Kasumi-1 (cell line): Measurements from ENCODE around the gene HMGB3.
"Not testable (repeated sequence)": the region's sequence is repeated elsewhere in the genome, so short reads cannot be mapped to it uniquely, and the experiment has no call there.

Experiments used
- DNase-seq, 2 experiments: peaks; one replicate each; lab custom pipeline; 2025; lab: John Stamatoyannopoulos, UW

Gene HMGB3

DNA sequence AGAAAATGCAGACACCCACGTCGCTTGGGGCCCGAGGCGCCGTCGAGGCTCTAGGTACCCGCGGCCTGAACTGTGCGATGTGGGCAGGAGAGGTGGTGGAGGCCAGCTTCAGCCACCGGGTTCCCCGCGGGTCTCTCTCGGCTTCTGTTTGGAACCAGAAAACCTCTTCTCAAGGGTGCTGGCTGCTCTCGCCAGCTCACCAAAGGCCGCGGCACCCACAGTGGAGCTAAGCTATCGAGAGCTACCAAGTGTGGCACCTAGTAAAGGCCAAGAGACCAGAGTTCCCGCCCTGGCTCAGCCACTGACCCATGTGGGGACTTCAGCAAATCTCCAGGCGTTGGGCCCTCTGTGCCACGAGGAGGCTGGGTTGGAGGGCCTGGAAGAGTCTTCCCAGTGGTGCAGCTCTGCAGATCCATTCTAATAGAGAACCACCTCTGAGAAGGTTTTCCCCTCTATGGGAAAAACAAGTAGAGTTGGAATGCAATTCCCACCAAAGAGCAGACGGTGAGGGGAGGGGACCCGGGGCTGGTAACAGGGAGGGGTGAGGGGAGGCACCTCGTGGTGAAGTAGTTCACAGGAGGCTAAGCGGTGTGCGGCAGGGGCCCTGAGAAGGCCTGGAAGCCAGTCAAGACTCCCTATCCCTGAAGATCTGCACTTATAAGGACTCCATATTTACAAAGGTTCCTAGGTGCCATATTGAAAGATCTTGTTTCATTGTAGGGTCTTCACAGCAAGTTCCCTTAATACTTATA, 5.5 kb upstream of the HMGB3 start:
- no peak for DNase-seq

DNA sequence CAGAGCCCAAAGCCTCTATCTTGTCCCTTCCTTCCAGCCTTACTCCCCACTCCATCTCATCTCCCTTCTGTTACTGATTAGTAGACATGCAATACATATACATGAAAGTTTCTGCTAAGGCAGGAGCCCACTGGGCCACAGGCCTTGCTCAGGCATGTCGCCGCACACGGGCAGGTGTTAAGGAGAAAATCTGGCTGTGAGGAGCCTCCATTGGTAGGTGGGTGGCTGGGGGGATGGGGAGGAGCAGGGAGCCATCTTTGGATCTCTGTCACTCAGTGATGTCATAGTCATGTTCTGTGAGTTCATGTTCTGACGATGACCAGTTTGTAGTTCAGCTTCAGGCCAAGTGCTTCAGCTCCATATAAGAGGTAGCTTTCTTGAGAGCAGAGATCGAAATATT, 2.9 kb upstream of the HMGB3 start:
- DNase-seq, result no peak

DNA sequence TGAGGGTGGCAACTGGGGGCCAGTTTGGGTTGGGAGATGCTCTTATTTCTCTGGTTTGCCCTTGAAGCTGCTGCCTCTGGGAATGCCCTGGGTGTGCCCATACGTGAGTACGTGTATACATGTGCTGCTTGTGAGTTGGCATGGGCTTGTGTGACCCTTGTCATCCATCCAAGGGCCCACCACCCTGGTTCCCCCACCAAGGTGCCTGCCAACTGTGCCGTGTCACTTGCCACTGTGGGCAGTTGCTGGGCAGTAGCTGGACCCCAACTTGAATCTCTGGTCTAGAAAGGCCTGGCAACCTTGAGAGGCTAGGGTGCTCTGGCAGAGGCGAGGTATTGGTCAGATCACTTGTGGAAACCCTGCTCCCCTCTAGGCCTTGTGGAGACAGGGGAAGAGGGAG, 2.4 kb upstream of the HMGB3 start:
- DNase-seq, result no peak

DNA sequence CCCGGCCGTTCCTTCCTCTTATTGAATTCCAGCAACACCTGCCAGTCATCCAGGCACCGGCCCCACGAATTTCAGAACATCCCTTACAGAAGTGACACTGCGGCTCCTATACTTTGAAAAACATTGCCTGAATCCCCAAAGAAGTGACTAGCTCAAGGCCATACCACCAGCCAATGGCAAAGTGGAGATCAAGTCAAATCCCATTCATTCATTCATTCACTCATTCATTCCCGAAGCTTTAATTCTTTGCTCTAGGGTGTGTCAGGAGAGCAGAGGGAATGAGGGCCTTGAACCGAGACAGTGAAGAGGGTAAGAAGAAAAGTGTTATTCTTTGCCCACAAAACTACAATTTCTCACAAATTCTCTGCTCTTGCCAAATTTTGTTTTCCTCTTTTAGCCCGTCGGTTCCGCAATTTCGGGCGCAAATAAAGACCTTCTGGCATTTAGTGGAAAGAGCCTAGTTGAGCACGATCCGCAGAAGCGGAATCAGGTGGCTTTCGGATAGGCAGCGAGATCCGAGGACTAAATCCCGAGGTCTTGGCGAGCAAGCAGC, 824 bp upstream of the HMGB3 start:
- no peak for DNase-seq

DNA sequence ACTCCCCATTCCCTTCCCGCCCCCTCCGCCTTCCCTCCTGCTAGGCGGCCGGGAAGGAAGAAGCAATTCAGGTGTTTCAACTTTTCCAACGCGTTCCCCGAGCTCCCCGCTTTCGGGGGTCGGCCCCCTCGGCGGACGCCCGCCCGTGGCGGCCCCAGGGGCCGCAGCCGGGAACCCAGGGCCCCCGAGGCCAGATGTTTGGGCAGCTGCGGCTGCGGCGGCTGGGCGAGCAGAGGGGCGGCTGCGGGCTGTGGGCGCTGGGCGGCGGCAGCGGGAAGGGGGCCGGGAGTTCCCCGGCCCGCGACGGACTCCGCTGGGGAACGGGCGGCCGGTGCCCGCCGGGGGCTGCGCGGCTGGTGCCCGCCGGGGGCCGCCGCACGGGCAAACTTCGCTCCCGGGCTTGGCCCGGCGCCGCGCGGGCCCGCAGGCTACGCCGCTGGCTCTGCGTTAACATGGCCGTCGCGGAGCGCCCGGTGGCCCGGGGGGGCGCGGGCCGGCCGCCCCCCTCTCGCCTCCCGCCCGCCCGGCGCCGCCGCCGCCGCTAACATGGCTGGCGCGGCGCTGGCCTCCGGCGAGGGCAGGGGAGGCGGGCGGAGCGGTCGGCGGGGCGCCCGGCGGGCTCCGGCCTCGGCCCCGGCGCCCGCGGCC, 510 bp downstream of the HMGB3 start:
- DNase-seq, result no peak

DNA sequence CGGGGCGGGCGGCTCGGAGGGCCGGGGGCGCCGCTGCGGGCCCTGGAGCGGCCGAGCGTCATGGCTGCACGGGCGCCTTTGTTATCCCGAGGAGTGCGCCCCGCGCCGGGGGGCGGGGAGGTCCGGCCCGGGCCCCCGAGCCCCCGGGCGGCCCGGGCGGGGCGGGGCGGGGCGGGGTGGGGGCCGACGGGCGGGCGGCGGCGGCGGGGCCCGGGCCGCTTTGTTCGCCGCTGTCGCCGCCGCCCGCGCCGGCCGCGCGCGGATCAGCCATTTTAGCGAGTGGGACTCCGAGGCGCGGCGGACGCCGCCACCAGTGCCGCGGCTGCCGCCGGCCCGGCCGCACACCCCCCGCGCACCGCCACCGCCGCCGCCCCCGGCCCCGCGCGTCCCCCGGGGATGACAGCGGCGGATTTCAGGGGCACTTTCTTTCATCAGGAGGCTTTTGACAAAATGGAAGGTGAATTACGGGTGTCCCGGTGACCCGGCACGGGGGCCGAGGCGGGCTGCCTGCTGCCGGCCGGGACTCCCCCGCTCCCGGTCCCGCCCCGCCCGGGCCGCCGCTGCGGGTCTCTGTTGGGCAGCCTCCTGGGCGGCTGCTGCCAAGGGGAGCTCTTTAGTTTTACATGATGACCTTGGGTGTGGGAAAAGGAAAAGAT, 1.2 kb downstream of the HMGB3 start:
- no peak for DNase-seq

DNA sequence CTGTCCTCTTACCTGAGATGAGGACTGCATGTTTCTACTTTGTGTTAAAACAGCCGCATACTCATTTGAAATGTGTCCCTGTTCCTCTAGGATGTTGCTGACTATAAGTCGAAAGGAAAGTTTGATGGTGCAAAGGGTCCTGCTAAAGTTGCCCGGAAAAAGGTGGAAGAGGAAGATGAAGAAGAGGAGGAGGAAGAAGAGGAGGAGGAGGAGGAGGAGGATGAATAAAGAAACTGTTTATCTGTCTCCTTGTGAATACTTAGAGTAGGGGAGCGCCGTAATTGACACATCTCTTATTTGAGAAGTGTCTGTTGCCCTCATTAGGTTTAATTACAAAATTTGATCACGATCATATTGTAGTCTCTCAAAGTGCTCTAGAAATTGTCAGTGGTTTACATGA, 4.6 kb downstream of the HMGB3 start:
- not testable (repeated sequence) for DNase-seq

DNA sequence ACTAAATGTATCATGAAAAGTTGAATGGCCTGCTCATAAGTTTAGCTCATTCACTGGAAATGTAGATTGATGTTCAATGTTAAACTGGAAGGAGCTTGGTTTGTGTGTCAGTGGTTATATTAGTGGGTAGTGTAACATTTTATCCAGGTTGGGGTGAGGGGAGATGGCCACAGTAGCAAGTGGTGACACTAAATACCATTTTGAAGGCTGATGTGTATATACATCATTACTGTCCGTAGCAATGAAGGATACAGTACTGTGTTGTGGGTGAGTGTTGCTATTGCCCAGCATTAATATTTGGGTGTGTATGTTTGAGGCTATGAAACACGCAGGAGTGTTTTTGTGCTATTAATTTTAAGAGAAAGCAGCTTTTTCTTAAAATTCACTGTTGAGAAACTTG, 6.3 kb downstream of the HMGB3 start:
- DNase-seq, result no peak

DNA sequence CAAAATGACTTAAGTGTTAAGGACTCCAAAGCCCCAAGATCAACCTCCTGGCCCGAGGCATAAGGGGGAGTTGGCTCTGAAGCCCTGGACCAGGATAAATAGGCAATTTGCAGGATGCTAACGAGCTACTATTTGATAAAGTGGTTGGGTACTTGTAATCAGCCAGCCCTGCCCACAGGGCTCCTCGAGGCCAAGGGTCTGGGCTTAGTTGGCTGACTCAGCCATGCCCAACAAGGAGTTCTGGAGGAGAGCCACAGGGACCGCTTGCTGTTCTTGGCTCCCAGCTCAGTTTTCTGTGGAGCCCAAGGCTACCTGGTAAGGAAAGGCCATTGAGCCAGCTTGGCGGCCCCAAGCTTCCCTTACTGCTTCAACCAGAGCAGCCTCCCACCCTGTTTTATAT, 7.8 kb downstream of the HMGB3 start:
- DNase-seq, result no peak

DNA sequence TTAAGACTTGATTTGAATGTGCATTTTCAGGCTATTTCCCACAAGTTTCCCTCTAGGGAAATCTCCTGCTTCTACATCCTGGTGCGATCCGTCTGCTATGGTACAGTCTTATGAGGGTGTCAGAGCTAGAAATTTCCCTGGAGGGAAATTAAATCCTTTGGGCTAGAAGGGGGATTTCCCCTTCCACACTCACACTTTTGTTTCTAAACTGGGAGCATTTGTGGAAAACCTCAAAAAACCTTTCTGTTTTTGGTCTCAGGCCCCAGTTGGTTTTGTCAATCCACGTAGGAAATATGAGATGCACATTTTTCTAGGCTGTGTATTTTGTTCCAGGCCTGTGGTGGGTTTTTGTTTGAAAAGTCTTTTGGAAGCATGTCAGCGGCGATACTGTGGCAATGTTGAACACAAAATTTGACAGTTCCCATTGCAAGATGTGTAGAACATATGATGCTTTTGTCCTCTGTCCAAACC, 17.8 kb downstream of the HMGB3 start:
- no peak for DNase-seq

DNA sequence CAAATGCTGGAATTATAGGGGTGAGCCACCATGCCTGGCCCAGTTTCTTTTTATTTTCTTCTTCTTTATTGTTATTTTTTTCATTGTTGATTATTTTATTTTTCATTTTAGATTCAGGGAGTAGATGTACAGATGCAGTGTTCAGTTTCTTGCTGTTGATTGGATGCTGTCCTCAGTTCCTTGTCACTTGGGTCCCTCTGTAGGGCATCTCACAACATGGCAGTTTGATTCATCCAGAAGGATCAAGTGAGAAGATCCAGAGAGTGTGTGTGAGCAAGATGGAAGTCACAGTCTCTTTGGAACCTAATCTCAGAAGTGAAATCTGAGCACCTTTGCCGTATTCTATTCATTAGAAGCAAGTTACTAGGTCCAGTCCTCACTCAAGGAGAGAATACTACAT, 20.9 kb downstream of the HMGB3 start:
- DNase-seq, result no peak

DNA sequence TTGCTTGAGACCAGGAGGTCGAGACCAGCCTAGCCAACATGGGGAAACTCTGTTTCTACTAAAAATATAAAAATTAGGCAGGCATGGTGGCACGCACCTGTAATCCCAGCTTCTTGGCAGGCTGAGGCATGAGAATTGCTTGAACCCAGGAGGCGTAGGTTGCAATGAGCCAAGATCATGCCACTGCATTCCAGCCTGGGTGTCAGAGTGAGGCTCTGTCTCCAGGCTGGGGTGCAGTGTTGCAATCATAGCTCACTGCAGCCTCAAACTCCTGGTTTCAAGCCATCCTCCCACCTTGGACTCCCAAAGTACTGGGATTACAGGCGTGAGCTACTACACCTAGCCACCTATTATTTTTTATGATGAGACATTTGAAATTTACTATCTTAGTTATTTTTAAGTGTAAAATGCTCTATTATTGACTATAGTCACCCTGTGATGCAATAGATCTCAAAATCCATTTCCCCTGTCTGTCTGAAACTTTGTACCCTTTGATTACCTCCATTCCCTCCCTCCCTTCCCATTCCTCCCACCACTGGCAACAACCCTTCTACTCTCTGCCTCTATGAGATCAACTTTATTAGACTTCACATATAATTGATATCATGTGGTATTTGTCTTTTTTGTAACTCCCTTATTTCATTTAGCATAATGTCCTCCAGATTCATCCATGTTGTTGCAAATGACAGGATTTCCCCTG, 23.4 kb downstream of the HMGB3 start:
- DNase-seq, result no peak

DNA sequence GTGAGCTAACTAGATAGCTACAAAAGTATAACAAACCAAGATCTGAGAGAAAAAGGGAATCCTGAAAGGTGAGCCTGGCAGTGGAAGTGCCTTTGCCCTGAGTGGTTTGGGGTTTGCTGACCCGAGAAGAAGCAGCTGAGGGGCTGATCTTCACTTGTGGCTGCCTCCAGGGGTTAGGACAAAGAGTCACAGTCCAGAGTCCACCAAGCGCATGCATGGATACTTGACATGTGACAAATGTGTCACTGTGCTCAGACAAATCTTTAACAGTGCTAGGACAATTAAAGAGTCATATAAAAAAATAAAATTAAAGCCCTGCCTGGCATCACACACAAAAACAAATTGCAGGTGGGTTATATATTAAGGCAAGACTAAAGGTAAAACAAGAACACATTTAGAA, 26.4 kb downstream of the HMGB3 start:
- DNase-seq, result no peak

DNA sequence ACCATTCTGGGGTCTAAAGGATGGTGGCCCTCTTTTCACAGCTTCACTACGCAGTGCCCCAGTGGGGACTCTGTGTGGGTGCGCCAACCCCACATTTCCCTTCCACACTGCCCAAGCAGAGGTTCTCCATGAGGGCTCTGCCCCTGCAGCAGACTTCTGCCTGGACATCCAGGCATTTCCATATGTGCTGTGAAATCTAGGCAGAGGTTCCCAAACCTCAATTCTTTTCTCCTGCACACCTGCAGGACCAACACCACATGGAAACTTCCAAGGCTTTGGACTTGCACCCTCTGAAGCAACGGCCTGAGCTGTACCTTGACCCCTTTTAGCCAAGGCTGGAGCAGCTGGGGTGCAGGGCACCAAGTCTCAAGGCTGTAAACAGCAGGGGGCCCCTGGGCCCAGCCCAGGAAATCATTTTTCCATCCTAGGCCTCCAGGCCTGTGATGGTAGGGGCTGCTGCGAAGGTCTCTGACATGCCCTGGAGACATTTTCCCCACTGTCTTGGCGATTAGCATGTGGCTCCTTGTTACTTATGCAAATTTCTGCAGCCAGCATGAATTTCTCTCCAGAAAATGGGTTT, 30.1 kb downstream of the HMGB3 start:
- DNase-seq, result no peak

DNA sequence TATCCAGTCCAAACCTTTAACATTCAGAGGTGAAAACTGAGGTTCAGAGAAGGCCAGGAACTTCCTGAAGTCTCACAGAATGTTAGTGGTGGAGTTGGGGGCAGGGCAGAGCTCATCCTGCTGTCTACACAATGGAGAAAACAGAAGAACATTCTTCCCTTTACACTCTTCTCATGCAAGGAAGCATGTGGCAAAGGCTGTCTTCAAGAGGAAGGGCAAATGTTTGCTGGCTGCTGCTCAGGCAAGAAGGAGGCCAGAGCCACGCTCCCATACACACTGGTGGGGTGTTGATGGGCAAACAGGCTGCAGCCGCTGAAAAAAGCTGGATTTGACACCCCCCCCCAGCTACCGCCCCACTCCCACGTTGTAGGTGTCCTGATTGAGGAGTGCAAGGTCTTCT, 32.5 kb downstream of the HMGB3 start:
- no peak for DNase-seq

DNA sequence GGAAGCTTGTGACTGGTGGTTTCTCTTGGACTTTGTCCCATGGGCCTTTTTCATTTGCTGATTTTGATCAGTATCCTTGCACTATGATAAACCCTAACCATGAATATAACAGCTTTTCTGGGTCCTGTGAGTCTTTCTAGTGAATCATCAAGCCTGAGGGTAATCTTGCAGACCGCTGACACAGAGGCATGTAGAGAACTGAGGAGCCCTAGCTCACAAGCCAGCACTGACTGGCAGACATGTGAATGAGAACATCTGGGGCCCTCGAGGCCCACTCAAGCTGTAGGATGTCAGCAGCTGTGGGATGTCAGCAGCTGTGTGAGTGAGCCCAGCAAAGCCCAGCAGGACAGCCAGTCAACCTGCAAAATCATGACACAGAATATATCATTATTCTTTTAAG, 36.7 kb downstream of the HMGB3 start:
- DNase-seq, result no peak

DNA sequence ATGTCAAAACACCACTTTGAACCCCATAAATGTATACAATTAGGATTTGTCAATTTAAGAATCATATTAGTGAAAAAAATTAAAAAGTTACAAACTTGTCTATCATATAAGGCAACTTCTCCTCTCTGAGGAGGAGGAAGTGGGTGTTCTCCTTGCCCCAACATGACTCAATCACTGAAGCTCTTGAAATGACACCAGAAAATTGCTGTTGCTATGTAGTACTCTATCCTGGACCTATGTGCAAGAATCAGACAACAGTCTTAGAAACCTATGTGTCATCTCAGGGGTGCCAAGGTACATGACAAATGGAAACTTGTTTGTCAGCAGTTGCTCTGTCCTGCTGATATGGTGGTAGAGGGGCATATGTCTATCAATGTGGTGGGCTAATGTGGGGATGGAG, 47.7 kb downstream of the HMGB3 start:
- DNase-seq, result no peak

DNA sequence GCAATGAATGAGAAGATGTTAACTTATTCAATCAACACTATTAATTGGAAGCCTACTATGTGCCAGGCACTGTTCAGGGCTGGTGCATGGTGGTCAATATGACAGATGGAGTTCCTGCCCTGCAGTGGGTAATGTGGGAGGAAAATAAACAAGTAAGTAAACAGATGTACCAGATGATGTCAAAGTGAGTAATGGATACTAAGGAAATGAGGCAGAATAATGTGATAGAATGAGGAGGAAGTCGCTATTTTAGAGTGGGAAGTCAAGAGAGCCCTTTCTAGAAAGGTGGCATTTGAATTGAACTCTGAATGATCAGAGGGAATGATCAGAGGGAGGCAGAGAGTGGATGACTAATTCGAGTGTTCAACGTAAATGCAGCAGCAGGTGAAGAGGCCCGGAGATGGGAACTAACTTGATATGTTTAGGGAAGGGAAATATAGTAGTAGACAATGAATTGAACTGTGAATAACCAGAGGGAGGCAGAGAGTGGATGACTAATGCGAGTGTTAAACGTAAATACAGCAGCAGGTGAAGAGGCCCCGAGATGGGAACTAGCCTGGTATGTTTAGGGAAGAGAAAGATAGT, 48.3 kb downstream of the HMGB3 start:
- no peak for DNase-seq

DNA sequence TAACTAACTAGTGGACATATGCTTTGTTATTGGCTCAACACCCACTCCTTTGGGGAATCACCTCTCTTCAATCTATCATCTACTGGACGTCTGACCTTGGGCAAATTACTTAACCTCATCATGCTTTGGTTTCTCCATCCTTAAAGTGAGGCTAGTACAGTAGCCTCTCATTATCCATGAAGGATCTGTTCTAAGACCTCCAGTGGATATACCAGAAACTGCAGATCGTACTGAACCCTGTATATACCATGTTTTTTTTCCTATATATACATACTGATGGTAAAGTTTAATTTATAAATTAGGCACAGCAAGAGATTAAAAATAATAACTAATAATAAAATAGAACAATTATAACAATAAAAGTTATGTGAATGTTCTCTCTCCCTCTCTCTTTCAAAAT, 56.2 kb downstream of the HMGB3 start:
- no peak for DNase-seq
